Measurements from ENCODE around the gene FN3K. TPM values are rescaled to one million over a fixed set of nuclear protein-coding genes. Genes with fewer than 3 reads are reported as not detected.

FN3K gene
- 26.2 TPM for polyA plus RNA-seq (2012; ENCODE audit: insufficient read depth, insufficient read length, low read depth)

- no peaks in the 10 kb centered on the region for H3K27me3 ChIP-seq
- H3K9me3 ChIP-seq, result no peaks in the 10 kb centered on the region
- TF ChIP-seq CTCF (IDR thresholded peaks at IDR 0.05; ENCODE audit: low read depth, low read length), result no peak
- no peaks in the 10 kb centered on the region for H3K4me1 ChIP-seq
- H3K36me3 ChIP-seq, result no peaks in the 10 kb centered on the region
- peak within 1 kb of the TSS; percentile 58 for H3K4me3 ChIP-seq (ENCODE audit: low read depth, low read length)
- DNase-seq, result peak; percentile 63
Measured at GRCh38 chr17:82734987-82735866, at the start of gene FN3K. Gene FN3K, plus strand, starts transcription at chr17:82735615. Its CDS starts 22 bp downstream, at chr17:82735637.

GRCh38 chr17:82686366-82687324 is 48.8 kb upstream of the FN3K start:
- no peak for DNase-seq
- 0 out of 2 replicates have a peak, but pooled peaks cover 3% of the 10 kb centered on the region for H3K9me3 ChIP-seq
- TF ChIP-seq CTCF (IDR thresholded peaks at IDR 0.05; ENCODE audit: low read depth, low read length), result no peak
- H3K36me3 ChIP-seq, result no peaks in the 10 kb centered on the region
- H3K4me1 ChIP-seq, result no peaks in the 10 kb centered on the region; the same call in 1 of the 2 replicates
- no peak overlapping the region for H3K4me3 ChIP-seq (ENCODE audit: low read depth, low read length)
- H3K27me3 ChIP-seq, result no peaks in the 10 kb centered on the region

- H3K27me3 ChIP-seq, result no peaks in the 10 kb centered on the region
- DNase-seq, result no peak
- H3K36me3 ChIP-seq, result no peaks in the 10 kb centered on the region
- H3K9me3 ChIP-seq, result no peaks in the 10 kb centered on the region
- H3K4me1 ChIP-seq, result no peaks in the 10 kb centered on the region; the same call in 1 of the 2 replicates
- no peak overlapping the region for H3K4me3 ChIP-seq (ENCODE audit: low read depth, low read length)
- TF ChIP-seq CTCF (IDR thresholded peaks at IDR 0.05; ENCODE audit: low read depth, low read length), result no peak
Measured at GRCh38 chr17:82687375-82687861, 48.0 kb upstream of the FN3K start.

GRCh38 chr17:82687871-82688270 is 47.5 kb upstream of the FN3K start:
- no peak for TF ChIP-seq CTCF (IDR thresholded peaks at IDR 0.05; ENCODE audit: low read depth, low read length)
- no peaks in the 10 kb centered on the region for H3K27me3 ChIP-seq
- no peaks in the 10 kb centered on the region; the same call in 1 of the 2 replicates for H3K4me1 ChIP-seq
- H3K36me3 ChIP-seq, result no peaks in the 10 kb centered on the region
- DNase-seq, result no peak
- H3K4me3 ChIP-seq (ENCODE audit: low read depth, low read length), result no peak overlapping the region
- H3K9me3 ChIP-seq, result no peaks in the 10 kb centered on the region

GRCh38 chr17:82689077-82689476 is 46.3 kb upstream of the FN3K start:
- Histone ChIP-seq H3K27me3 (no peaks in the 10 kb centered on the region), H3K4me3 (ENCODE audit: low read depth, low read length) (no peak overlapping the region), H3K4me1 (no peaks in the 10 kb centered on the region; the same call in 1 of the 2 replicates), H3K36me3 (no peaks in the 10 kb centered on the region), H3K9me3 (no peaks in the 10 kb centered on the region)
- DNase-seq, result no peak
- no peak for TF ChIP-seq CTCF (IDR thresholded peaks at IDR 0.05; ENCODE audit: low read depth, low read length)

Measured in BE2C (cell line).